ENCODE results near the gene MEIOB. TPM values are rescaled to one million over a fixed set of nuclear protein-coding genes. Genes with fewer than 3 reads are reported as not detected.

Gene MEIOB
- polyA plus RNA-seq, 3 donors = not detected

DNA sequence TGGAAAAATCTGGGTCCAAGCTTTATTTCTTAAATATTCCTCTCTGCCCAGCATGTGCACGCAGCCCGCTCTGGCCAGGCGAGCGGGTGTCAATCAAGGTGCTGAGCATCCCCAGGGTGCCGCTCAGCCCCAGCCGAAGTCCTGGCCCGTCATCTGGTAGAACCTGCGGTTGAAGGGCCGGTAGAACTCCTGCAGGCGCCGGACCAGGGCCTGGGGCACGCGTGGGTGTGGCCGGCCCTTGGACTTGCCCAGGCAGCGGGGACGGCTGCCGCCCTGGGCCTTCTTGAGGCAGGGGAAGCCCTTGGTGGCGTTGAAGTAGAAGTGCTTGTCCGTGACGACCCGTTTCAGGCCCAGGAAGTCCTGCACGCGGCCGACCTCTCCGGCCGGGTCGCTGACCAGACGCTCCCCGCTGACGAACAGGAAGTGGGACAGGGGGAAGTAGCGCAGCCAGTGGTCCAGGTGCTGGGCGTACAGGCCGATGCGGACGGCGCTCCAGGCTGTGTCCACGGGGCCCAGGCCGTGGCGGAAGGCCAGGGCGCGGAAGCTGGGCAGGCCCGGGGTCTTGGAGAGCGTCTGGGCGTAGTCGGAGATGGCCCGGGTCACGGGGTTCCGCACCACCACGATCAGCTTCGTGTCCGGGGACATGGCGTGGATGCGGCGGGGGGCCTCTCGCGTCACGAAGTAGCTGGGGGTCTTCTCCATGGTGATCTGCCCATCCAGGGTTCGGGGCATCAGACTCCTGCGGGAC lies 39.7 kb upstream of the MEIOB start:
- TF ChIP-seq, protein P1, sequence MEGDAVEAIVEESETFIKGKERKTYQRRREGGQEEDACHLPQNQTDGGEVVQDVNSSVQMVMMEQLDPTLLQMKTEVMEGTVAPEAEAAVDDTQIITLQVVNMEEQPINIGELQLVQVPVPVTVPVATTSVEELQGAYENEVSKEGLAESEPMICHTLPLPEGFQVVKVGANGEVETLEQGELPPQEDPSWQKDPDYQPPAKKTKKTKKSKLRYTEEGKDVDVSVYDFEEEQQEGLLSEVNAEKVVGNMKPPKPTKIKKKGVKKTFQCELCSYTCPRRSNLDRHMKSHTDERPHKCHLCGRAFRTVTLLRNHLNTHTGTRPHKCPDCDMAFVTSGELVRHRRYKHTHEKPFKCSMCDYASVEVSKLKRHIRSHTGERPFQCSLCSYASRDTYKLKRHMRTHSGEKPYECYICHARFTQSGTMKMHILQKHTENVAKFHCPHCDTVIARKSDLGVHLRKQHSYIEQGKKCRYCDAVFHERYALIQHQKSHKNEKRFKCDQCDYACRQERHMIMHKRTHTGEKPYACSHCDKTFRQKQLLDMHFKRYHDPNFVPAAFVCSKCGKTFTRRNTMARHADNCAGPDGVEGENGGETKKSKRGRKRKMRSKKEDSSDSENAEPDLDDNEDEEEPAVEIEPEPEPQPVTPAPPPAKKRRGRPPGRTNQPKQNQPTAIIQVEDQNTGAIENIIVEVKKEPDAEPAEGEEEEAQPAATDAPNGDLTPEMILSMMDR (IDR thresholded peaks at IDR 0.05) = no peak
- Histone ChIP-seq H3K4me3 (replicated peaks in 1 of 3; ENCODE audit: low read depth in 2 of 3, low read length in 3 of 3) (no peak overlapping the region), H3K4me2 (replicated peaks; ENCODE audit: extremely low read depth, low read length, poor library complexity, severe bottlenecking) (no peak overlapping the region), H3K27ac (ENCODE audit: low read depth in 1 of 2, low read length in 2 of 2) (no peak overlapping the region), H3K9me3 (replicated peaks in 1 of 2; ENCODE audit: control insufficient read depth in 1 of 2, insufficient read depth in 1 of 2, low read length in 2 of 2) (no peaks in the 10 kb centered on the region), H3K9ac (ENCODE audit: insufficient read depth, low read length, poor library complexity, severe bottlenecking) (no peak overlapping the region), H3K4me1 (ENCODE audit: control insufficient read depth in 1 of 2, insufficient read depth in 2 of 2, low read length in 2 of 2) (no peaks in the 10 kb centered on the region), H4K20me1 (ENCODE audit: insufficient read depth, low read length) (no peaks in the 10 kb centered on the region), H3K36me3 (replicated peaks in 1 of 2; ENCODE audit: control insufficient read depth in 1 of 2, insufficient read depth in 2 of 2, low read length in 2 of 2) (no peaks in the 10 kb centered on the region), H3K79me2 (ENCODE audit: insufficient read depth, low read length) (no peaks in the 10 kb centered on the region), H3K27me3 (ENCODE audit: control insufficient read depth in 2 of 2, insufficient read depth in 2 of 2, low read length in 2 of 2) (peaks cover 0 to 25% of the 10 kb centered on the region in 2 donors), H2AFZ (ENCODE audit: insufficient read depth, low read depth, low read length, poor library complexity, severe bottlenecking) (no peak overlapping the region)
- Mint-ChIP-seq H3K4me3 (no peak overlapping the region), H3K4me1 (no peaks in the 10 kb centered on the region), H3K36me3 (no peaks in the 10 kb centered on the region), H3K9me3 (peaks cover 0 to 2% (median 0%) of the 10 kb centered on the region in 7 donors), H3K27me3 (ENCODE audit: low read depth in 3 of 3) (peaks cover 29 to 59% (median 43%) of the 10 kb centered on the region in 3 donors), H3K27ac (peak overlapping the region in 1 of 7 donors; percentile 60)
- WGBS (ENCODE audit: insufficient coverage) = 92% methylated on average over 59 of the region's 59 CpGs
- no peak for DNase-seq
- intact Hi-C loops (cut with micrococcal nuclease) = no loop called here

DNA sequence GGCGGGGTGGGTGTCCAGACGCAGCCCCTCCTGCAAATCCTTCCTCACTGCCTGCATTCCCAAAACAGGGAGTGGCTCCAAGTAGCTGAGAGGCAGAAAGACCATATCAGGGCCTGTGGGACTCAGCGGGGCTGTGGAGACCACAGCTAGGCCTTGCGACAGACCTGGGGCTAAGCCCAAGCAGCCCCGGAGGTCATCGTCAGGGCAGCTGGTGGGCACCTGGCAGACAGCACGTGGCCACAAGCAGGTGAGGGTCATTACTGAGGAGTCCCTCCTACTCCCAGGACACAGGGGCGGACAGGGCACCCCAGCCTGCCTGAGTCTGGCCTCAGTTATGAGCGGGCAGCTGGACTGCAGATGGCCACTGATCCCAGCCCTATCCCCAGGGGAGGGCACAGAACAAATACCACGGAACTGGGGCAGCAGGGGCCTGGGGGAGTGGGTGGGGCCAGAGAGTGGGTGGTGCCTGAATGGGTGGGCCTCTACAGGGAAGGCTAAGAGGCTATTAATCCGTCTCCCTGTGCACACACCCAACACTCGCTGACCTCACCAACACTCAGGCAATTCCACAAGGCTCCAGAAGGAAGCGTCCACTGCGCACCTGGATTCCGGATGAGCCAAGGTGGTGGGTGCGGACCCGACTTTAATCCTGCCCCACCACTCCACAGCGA lies 37.7 kb upstream of the MEIOB start:
- no peak overlapping the region for H3K27ac ChIP-seq (ENCODE audit: low read depth in 1 of 2, low read length in 2 of 2)
- Mint-ChIP-seq H3K36me3 (no peaks in the 10 kb centered on the region), H3K4me1 (no peaks in the 10 kb centered on the region), H3K9me3 (peaks cover 0 to 1% (median 0%) of the 10 kb centered on the region in 7 donors), H3K27ac (no peak overlapping the region), H3K27me3 (ENCODE audit: low read depth in 3 of 3) (peaks cover 29 to 54% (median 30%) of the 10 kb centered on the region in 3 donors), H3K4me3 (no peak overlapping the region)
- no peak overlapping the region for H2AFZ ChIP-seq (ENCODE audit: insufficient read depth, low read depth, low read length, poor library complexity, severe bottlenecking)
- H3K4me3 ChIP-seq (replicated peaks in 1 of 3; ENCODE audit: low read depth in 2 of 3, low read length in 3 of 3) = no peak overlapping the region
- no peak for DNase-seq
- H4K20me1 ChIP-seq (ENCODE audit: insufficient read depth, low read length) = no peaks in the 10 kb centered on the region
- no peaks in the 10 kb centered on the region for H3K79me2 ChIP-seq (ENCODE audit: insufficient read depth, low read length)
- intact Hi-C loops (cut with micrococcal nuclease) = no loop called here
- no peak overlapping the region for H3K4me2 ChIP-seq (replicated peaks; ENCODE audit: extremely low read depth, low read length, poor library complexity, severe bottlenecking)
- H3K9ac ChIP-seq (ENCODE audit: insufficient read depth, low read length, poor library complexity, severe bottlenecking) = no peak overlapping the region
- WGBS (ENCODE audit: insufficient coverage) = 88% methylated on average over 14 of the region's 18 CpGs
- H3K4me1 ChIP-seq (ENCODE audit: control insufficient read depth in 1 of 2, insufficient read depth in 2 of 2, low read length in 2 of 2) = no peaks in the 10 kb centered on the region
- TF ChIP-seq, protein P1 (IDR thresholded peaks at IDR 0.05) = no peak
- peaks cover 0 to 12% of the 10 kb centered on the region in 2 donors for H3K27me3 ChIP-seq (ENCODE audit: control insufficient read depth in 2 of 2, insufficient read depth in 2 of 2, low read length in 2 of 2)
- no peaks in the 10 kb centered on the region for H3K9me3 ChIP-seq (replicated peaks in 1 of 2; ENCODE audit: control insufficient read depth in 1 of 2, insufficient read depth in 1 of 2, low read length in 2 of 2)
- no peaks in the 10 kb centered on the region for H3K36me3 ChIP-seq (replicated peaks in 1 of 2; ENCODE audit: control insufficient read depth in 1 of 2, insufficient read depth in 2 of 2, low read length in 2 of 2)

Measured in CD14-positive monocyte (primary cell).